ENCODE data around the gene COX7A2. TPM values are rescaled to one million over a fixed set of nuclear protein-coding genes. Genes with fewer than 3 reads are reported as not detected.

The COX7A2 gene
- total RNA-seq, 1 donor from 2014 or later = 330 TPM

- TF ChIP-seq EZH2 (IDR thresholded peaks at IDR 0.05) (no peak), EZH2phosphoT487 (IDR thresholded peaks at IDR 0.05) (no peak), CTCF (IDR thresholded peaks at IDR 0.05) (no peak)
- Mint-ChIP-seq H3K27ac (no peak overlapping the region), H3K36me3 (no peaks in the 10 kb centered on the region)
Observed at GRCh38 chr6:75287424-75287823, 43.8 kb upstream of the COX7A2 start.

GRCh38 chr6:75286955-75287354 lies 43.4 kb upstream of the COX7A2 start:
- H3K9me3 Mint-ChIP-seq = no peaks in the 10 kb centered on the region
- no peak overlapping the region for H3K4me3 ChIP-seq
- H3K36me3 ChIP-seq = no peaks in the 10 kb centered on the region
- H3K79me2 ChIP-seq (ENCODE audit: low read depth) = peaks cover 34% of the 10 kb centered on the region
- H2AFZ ChIP-seq (replicated peaks) = no peak overlapping the region
- peaks cover 13% of the 10 kb centered on the region for H4K20me1 ChIP-seq (ENCODE audit: low read depth)
- no peak overlapping the region for H3K27ac Mint-ChIP-seq
- peaks cover 29% of the 10 kb centered on the region for H3F3A ChIP-seq (ENCODE audit: low read depth)
- peaks cover 28% of the 10 kb centered on the region for H3K4me1 Mint-ChIP-seq
- H3K27me3 ChIP-seq = no peaks in the 10 kb centered on the region
- TF ChIP-seq EZH2 (IDR thresholded peaks at IDR 0.05) (no peak), EZH2phosphoT487 (IDR thresholded peaks at IDR 0.05) (no peak), CTCF (IDR thresholded peaks at IDR 0.05) (no peak)
- no peak overlapping the region for H3K27ac ChIP-seq
- H3K36me3 Mint-ChIP-seq = no peaks in the 10 kb centered on the region
- no peak overlapping the region for H3K4me2 ChIP-seq
- peaks cover 23% of the 10 kb centered on the region for H3K4me1 ChIP-seq
- no peaks in the 10 kb centered on the region for H3K9me3 ChIP-seq (ENCODE audit: low read depth)
- H3K9ac ChIP-seq = no peak overlapping the region
- no peaks in the 10 kb centered on the region for H3K27me3 Mint-ChIP-seq (ENCODE audit: insufficient read depth, low read depth)
- DNase-seq (ENCODE audit: low spot score) = no peak
- H3K4me3 Mint-ChIP-seq = no peak overlapping the region

More at GRCh38 chr6:75287424-75287823, 43.8 kb upstream of the COX7A2 start:
- Histone ChIP-seq H3K27me3 (no peaks in the 10 kb centered on the region), H3K4me3 (no peak overlapping the region), H3K9ac (no peak overlapping the region), H3K27ac (no peak overlapping the region), H4K20me1 (ENCODE audit: low read depth) (peaks cover 9% of the 10 kb centered on the region), H2AFZ (replicated peaks) (no peak overlapping the region), H3K9me3 (ENCODE audit: low read depth) (no peaks in the 10 kb centered on the region), H3K4me1 (peaks cover 18% of the 10 kb centered on the region), H3K36me3 (no peaks in the 10 kb centered on the region), H3F3A (ENCODE audit: low read depth) (peaks cover 32% of the 10 kb centered on the region), H3K79me2 (ENCODE audit: low read depth) (peaks cover 29% of the 10 kb centered on the region), H3K4me2 (no peak overlapping the region)
- no peak for DNase-seq (ENCODE audit: low spot score)
- no peak overlapping the region for H3K4me3 Mint-ChIP-seq
- H3K4me1 Mint-ChIP-seq = peaks cover 25% of the 10 kb centered on the region
- H3K27me3 Mint-ChIP-seq (ENCODE audit: insufficient read depth, low read depth) = no peaks in the 10 kb centered on the region
- no peaks in the 10 kb centered on the region for H3K9me3 Mint-ChIP-seq

- Mint-ChIP-seq H3K27me3 (ENCODE audit: insufficient read depth, low read depth) (no peaks in the 10 kb centered on the region), H3K4me3 (no peak overlapping the region), H3K27ac (no peak overlapping the region), H3K4me1 (peaks cover 20% of the 10 kb centered on the region), H3K36me3 (no peaks in the 10 kb centered on the region), H3K9me3 (no peaks in the 10 kb centered on the region)
- peak overlapping the region; percentile 82 for H3K4me2 ChIP-seq
- peaks cover 31% of the 10 kb centered on the region for H3K4me1 ChIP-seq
- H3K79me2 ChIP-seq (ENCODE audit: low read depth) = peaks cover 51% of the 10 kb centered on the region
- no peaks in the 10 kb centered on the region for H3K9me3 ChIP-seq (ENCODE audit: low read depth)
- TF ChIP-seq EZH2phosphoT487 (IDR thresholded peaks at IDR 0.05) = no peak
- TF ChIP-seq CTCF (IDR thresholded peaks at IDR 0.05) = no peak
- TF ChIP-seq EZH2 (IDR thresholded peaks at IDR 0.05) = no peak
- H3K36me3 ChIP-seq = no peaks in the 10 kb centered on the region
- H3F3A ChIP-seq (ENCODE audit: low read depth) = peaks cover 13% of the 10 kb centered on the region
- no peak overlapping the region for H3K27ac ChIP-seq
- peak overlapping the region; percentile 75 for H3K4me3 ChIP-seq
- peak overlapping the region; percentile 91 for H2AFZ ChIP-seq (replicated peaks)
- no peak for DNase-seq (ENCODE audit: low spot score)
- H3K9ac ChIP-seq = peak overlapping the region; percentile 40
- H3K27me3 ChIP-seq = no peaks in the 10 kb centered on the region
- peaks cover 13% of the 10 kb centered on the region for H4K20me1 ChIP-seq (ENCODE audit: low read depth)
Observed at GRCh38 chr6:75285283-75285639, 41.7 kb upstream of the COX7A2 start.

Data from neural progenitor cell (in vitro differentiated cells).